Activated CD4-positive, alpha-beta T cell treated with anti-CD3 and anti-CD28 coated beads for 4 hours (primary cell): ENCODE data around the gene RAB18.
"Not testable (repeated sequence)": the region's sequence is repeated elsewhere in the genome, so short reads cannot be mapped to it uniquely, and the experiment has no call there.

Experiments used
- DNase-seq, 2 donors: peaks; one replicate each; pipeline ENCODE4 v3.0.0-alpha.2; 2020

The RAB18 gene

GRCh38 chr10:27504007-27504807 lies at the start of gene RAB18:
RAB18 (plus strand) TSS chr10:27504304; CDS start chr10:27504370, 66 bp downstream.
- DNase-seq = peak; percentile 97 to 99

- DNase-seq = no peak
Observed at GRCh38 chr10:27454837-27455236, 49.3 kb upstream of the RAB18 start.

GRCh38 chr10:27457261-27457945 lies 46.7 kb upstream of the RAB18 start:
- no peak for DNase-seq

GRCh38 chr10:27457966-27458365 lies 46.1 kb upstream of the RAB18 start:
- DNase-seq = no peak

GRCh38 chr10:27461312-27461711 lies 42.8 kb upstream of the RAB18 start:
- DNase-seq = no peak

- DNase-seq = no peak
Observed at GRCh38 chr10:27463961-27464360, 40.1 kb upstream of the RAB18 start.

GRCh38 chr10:27464993-27465392 lies 39.1 kb upstream of the RAB18 start:
- no peak for DNase-seq

- not testable (repeated sequence) for DNase-seq
Observed at GRCh38 chr10:27465596-27465995, 38.5 kb upstream of the RAB18 start.

- DNase-seq = no peak
Observed at GRCh38 chr10:27470885-27471284, 33.2 kb upstream of the RAB18 start.

- DNase-seq = no peak
Observed at GRCh38 chr10:27474741-27475140, 29.4 kb upstream of the RAB18 start.

- DNase-seq = no peak
Observed at GRCh38 chr10:27479016-27479415, 25.1 kb upstream of the RAB18 start.

- no peak for DNase-seq
Observed at GRCh38 chr10:27481486-27481885, 22.6 kb upstream of the RAB18 start.

GRCh38 chr10:27482984-27483956 lies 20.8 kb upstream of the RAB18 start:
- DNase-seq = no peak

GRCh38 chr10:27485368-27485767 lies 18.7 kb upstream of the RAB18 start:
- DNase-seq = no peak

GRCh38 chr10:27485986-27486385 lies 18.1 kb upstream of the RAB18 start:
- no peak for DNase-seq

- DNase-seq = no peak
Observed at GRCh38 chr10:27490807-27491206, 13.3 kb upstream of the RAB18 start.

- DNase-seq = no peak
Observed at GRCh38 chr10:27494116-27494805, 9.8 kb upstream of the RAB18 start.

GRCh38 chr10:27496137-27496536 lies 8.0 kb upstream of the RAB18 start:
- DNase-seq = no peak

GRCh38 chr10:27500096-27500495 lies 4.0 kb upstream of the RAB18 start:
- DNase-seq = no peak

GRCh38 chr10:27500886-27501285 lies 3.2 kb upstream of the RAB18 start:
- DNase-seq = no peak

- no peak for DNase-seq
Observed at GRCh38 chr10:27503498-27504006, 552 bp upstream of the RAB18 start.

- no peak for DNase-seq
Observed at GRCh38 chr10:27504808-27505460, 830 bp downstream of the RAB18 start.
